Measurements from ENCODE around the gene LYRM1.

Gene LYRM1

GRCh38 chr16:20906341-20907255 is 6.0 kb downstream of the LYRM1 start:
- FAIRE-seq = no peak
- TF ChIP-seq CTCF (IDR thresholded peaks at IDR 0.05; ENCODE audit: insufficient read depth, missing control alignments) = no peak
- DNase-seq (ENCODE audit: insufficient read length, low spot score) = no peak

GRCh38 chr16:20910781-20911321 is 10.3 kb downstream of the LYRM1 start:
- DNase-seq (ENCODE audit: insufficient read length, low spot score) = no peak
- TF ChIP-seq CTCF (IDR thresholded peaks at IDR 0.05; ENCODE audit: insufficient read depth, missing control alignments) = no peak
- FAIRE-seq = peak; percentile 25

- no peak for DNase-seq (ENCODE audit: insufficient read length, low spot score)
- FAIRE-seq = no peak
- TF ChIP-seq CTCF (IDR thresholded peaks at IDR 0.05; ENCODE audit: insufficient read depth, missing control alignments) = no peak
These were observed 10.8 kb downstream of the LYRM1 start for GRCh38 chr16:20911361-20911760.

- no peak for FAIRE-seq
- no peak for DNase-seq (ENCODE audit: insufficient read length, low spot score)
- TF ChIP-seq CTCF (IDR thresholded peaks at IDR 0.05; ENCODE audit: insufficient read depth, missing control alignments) = no peak
These were observed 15.7 kb downstream of the LYRM1 start for GRCh38 chr16:20916289-20916688.

- no peak for TF ChIP-seq CTCF (IDR thresholded peaks at IDR 0.05; ENCODE audit: insufficient read depth, missing control alignments)
These were observed 16.4 kb downstream of the LYRM1 start for GRCh38 chr16:20916942-20917341.

GRCh38 chr16:20918486-20919239 is 18.1 kb downstream of the LYRM1 start:
- TF ChIP-seq CTCF (IDR thresholded peaks at IDR 0.05; ENCODE audit: insufficient read depth, missing control alignments) = no peak
- FAIRE-seq = no peak
- no peak for DNase-seq (ENCODE audit: insufficient read length, low spot score)

More at GRCh38 chr16:20916942-20917341, 16.4 kb downstream of the LYRM1 start:
- DNase-seq (ENCODE audit: insufficient read length, low spot score) = no peak
- FAIRE-seq = no peak
